ENCODE measurements around the gene RASA3.

DNA sequence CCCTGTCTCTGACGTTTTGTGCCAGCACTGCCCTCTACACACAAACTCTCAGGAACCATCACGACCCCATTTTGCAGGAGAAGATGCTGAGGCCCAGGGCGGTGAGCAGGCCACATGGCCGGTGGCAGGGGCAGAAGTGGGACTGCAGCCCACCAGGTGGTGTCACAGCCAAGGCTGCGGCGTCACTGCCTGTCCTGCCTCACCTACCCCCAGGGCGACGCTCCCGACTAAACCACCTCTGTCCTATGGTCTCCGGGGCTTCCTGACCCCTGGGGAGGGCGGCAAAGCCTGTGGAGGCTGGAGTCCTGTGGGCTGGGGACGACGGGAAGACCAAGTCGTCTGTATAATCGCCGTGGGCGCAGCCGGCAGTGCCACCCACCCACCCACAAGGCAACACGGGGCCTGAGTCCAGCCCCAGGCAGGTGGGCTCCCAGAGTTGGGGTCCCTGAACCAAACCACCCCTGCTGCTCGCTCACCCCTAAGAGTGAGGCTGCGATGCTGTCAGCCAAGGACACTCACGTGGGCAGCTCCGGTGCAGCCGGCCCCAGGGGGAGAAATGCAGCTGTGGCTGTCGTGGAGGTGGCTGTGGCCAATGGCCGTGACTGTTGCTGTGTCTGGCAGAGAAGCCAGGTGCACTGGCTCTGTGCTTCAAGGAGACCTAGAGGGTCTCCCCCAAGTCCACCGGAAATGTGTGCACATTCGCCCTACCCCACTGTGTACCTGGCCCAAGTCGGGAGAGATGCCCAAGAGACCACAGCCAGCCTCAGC, 29.7 kb downstream of the RASA3 start:
- TF ChIP-seq, protein P1, sequence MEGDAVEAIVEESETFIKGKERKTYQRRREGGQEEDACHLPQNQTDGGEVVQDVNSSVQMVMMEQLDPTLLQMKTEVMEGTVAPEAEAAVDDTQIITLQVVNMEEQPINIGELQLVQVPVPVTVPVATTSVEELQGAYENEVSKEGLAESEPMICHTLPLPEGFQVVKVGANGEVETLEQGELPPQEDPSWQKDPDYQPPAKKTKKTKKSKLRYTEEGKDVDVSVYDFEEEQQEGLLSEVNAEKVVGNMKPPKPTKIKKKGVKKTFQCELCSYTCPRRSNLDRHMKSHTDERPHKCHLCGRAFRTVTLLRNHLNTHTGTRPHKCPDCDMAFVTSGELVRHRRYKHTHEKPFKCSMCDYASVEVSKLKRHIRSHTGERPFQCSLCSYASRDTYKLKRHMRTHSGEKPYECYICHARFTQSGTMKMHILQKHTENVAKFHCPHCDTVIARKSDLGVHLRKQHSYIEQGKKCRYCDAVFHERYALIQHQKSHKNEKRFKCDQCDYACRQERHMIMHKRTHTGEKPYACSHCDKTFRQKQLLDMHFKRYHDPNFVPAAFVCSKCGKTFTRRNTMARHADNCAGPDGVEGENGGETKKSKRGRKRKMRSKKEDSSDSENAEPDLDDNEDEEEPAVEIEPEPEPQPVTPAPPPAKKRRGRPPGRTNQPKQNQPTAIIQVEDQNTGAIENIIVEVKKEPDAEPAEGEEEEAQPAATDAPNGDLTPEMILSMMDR (IDR thresholded peaks at IDR 0.05): no peak
- no peak for TF ChIP-seq POLR2A (IDR thresholded peaks at IDR 0.05)

All from right lobe of liver (tissue), 4 donors.